GM12872 (cell line): ENCODE data around the gene USP38.

Experiments used
- TF ChIP-seq, protein P1 (sequence below): IDR thresholded peaks from 3 replicates; pipeline ENCODE4 v1.5.1; 2011; ENCODE audit warnings: low read depth, mild to moderate bottlenecking, low read length, moderate library complexity; ENCODE audit not compliant: insufficient read depth

USP38 gene

DNA sequence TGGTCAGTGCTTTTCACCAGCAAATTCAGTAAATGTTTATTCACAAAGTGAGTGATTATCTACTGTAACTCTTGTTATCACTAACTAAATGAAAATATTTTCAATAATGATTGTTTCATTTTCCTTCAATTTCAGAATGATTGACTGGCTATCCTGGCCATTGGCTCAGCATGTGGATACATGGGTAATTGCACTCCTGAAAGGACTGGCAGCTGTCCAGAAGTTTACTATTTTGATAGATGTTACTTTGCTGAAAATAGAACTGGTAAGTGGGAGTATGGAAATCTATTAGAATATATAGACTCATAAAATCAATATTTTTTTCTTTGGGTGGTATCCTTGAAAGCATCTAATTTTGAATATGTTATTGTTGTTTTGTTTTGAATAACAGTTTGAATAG is 10.9 kb downstream of the USP38 start:
- TF ChIP-seq, protein P1, sequence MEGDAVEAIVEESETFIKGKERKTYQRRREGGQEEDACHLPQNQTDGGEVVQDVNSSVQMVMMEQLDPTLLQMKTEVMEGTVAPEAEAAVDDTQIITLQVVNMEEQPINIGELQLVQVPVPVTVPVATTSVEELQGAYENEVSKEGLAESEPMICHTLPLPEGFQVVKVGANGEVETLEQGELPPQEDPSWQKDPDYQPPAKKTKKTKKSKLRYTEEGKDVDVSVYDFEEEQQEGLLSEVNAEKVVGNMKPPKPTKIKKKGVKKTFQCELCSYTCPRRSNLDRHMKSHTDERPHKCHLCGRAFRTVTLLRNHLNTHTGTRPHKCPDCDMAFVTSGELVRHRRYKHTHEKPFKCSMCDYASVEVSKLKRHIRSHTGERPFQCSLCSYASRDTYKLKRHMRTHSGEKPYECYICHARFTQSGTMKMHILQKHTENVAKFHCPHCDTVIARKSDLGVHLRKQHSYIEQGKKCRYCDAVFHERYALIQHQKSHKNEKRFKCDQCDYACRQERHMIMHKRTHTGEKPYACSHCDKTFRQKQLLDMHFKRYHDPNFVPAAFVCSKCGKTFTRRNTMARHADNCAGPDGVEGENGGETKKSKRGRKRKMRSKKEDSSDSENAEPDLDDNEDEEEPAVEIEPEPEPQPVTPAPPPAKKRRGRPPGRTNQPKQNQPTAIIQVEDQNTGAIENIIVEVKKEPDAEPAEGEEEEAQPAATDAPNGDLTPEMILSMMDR, result no peak

DNA sequence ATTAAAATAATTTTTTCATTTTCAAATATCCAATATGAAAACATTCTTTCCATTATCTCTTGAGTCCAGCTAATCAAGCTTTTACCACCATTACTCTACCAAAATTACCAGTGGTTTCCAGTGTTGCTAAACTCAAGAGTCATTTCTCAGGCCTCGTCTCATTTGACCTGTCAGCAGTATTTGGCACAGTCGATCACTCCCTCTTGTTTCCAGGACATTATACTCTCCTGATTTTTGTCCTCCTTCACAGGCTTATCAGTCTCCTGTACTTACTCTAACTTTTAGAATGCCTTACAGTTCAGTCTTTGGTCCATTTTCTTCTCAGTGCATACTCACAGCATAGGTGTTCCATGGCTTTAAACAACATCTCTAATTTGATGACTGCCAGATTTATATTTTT is 11.6 kb downstream of the USP38 start:
- TF ChIP-seq, protein P1, result no peak

DNA sequence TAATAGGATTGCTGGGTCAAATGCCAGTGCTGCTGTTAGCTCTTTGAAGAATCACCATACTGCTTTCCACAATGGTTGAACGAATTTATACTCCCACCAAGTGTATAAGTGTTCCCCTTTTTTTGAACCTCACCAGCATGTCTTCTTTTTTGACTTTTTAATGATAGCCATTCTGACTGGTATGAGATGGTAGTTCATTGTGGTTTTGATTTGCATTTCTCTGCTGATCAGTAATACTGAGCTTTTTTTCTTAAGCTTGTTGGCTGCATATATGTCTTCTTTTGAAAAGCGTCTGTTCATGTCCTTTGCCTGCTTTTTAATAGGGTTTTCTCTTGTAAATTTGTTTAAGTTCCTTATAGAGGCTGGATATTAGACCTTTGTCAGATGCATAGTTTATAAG is 14.8 kb downstream of the USP38 start:
- TF ChIP-seq, protein P1, result no peak

DNA sequence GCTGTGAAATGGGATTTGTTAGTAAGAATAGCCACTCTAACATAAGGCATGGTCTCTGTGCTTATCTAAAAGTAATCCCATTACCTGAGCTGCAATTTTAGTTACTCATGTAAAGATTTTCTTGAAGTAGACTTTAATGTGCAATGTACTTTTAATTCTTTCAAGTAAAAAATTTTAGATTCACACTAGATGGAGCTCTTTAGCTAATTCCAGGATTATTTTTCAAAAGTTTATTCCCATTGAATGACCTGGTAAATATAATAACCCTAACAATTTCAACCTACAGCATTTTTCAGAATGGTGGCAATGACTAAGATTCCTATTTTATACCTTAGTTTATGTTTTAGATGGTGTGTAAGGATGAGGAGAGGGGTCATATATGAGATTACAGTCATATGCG is 18.1 kb downstream of the USP38 start:
- TF ChIP-seq, protein P1, result no peak

DNA sequence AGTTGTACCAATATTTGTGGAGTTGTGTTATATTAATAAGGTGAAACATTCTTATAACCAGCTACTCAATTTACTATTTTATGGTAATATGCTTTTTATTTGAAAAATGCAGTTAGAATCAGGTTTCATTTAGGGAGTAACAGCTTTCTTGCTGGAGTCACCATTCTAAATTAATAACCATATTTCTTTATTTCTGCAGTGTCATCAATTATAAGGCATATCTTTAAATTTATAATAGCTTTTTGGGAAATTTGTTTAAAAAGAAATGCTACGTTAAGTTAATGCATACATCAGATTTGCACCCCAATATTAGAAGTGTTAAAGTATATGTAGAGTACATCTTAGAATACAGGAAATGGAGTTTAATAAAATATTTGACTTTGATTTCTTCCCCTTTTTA is 18.9 kb downstream of the USP38 start:
- TF ChIP-seq, protein P1, result no peak

DNA sequence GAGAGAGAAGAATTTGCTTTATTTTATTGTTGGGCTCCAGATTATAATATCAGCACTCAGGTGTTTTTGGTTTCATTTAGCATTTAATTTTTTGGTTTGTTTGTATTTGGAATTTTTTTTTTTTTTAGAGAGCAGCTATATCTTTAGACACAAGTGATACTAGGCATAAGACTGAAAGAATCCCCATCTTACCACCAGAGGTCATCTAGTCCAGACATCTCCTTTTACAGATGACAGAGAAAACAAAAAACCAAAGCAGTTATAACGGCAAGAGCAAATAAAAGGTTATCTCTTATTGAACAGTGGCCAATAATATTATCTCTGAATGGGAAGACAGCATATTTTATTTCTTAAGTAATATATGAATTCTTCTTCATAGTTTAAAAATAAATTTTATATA is 22.8 kb downstream of the USP38 start:
- TF ChIP-seq, protein P1, result peak; percentile 25; the same call in 2 of the 3 replicates

DNA sequence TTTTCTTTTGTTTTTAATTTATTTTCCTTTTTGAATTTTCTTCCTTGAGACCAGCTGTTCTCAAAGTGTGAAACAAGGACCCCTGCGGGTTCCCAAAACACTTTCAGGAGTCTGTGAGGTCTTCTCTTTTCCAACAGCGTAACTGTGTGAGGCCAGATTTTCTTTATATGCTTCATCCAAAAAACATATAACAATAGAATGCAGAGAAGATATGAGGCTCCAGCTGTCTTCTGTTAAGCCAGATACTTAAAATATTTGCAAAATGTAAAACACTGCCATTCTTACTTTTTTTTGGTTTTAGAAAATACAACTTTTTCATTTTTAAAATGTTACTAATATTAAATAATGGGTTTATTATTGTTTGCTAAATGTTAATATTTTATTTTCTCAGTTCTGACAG is 27.8 kb downstream of the USP38 start:
- TF ChIP-seq, protein P1, result no peak

DNA sequence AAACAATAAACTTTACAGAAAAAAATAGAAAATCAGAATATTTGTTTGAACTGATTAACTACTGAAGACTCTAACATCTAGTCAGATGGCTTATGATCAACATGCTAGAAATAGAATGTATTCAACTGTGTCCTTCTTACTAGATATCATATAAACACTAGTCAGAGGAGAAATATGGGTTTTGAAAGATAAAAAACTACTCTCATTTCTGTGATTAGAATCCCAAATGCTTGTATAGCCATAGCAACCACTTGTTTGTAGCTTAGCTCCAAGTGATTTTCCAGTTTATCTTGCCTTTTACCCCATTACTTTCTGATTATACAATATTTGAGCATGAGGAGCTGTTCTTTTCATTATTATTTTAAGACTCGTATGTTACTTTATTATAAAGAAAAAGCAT is 31.2 kb downstream of the USP38 start:
- TF ChIP-seq, protein P1, result no peak
